ENCODE measurements around the gene DDX42. TPM values are rescaled to one million over a fixed set of nuclear protein-coding genes. Genes with fewer than 3 reads are reported as not detected.

The DDX42 gene
- total RNA-seq, 1 experiment from 2014 or later = 64.8 TPM

GRCh38 chr17:63823659-63824331, 49.8 kb downstream of the DDX42 start:
- no peak for DNase-seq (ENCODE audit: low spot score)

- no peak for DNase-seq (ENCODE audit: low spot score)
These were observed 50.4 kb downstream of the DDX42 start for GRCh38 chr17:63824362-63824761.

GRCh38 chr17:63826468-63827001, 52.6 kb downstream of the DDX42 start:
- DNase-seq (ENCODE audit: low spot score) = no peak

- peak; percentile 94 for DNase-seq (ENCODE audit: low spot score)
These were observed 53.2 kb downstream of the DDX42 start, which contains the start of the genes FTSJ3 and PSMC5 for GRCh38 chr17:63827002-63827800. Gene FTSJ3 (minus strand): TSS chr17:63827663. CDS start chr17:63826902, 761 bp downstream. Gene PSMC5 (plus strand): TSS chr17:63827431. CDS start chr17:63827491, 60 bp downstream.

GRCh38 chr17:63827801-63828221, 53.8 kb downstream of the DDX42 start:
- peak; percentile 10 for DNase-seq (ENCODE audit: low spot score)

GRCh38 chr17:63828936-63829335, 55.0 kb downstream of the DDX42 start:
- DNase-seq (ENCODE audit: low spot score) = no peak

- DNase-seq (ENCODE audit: low spot score) = no peak
These were observed 56.3 kb downstream of the DDX42 start for GRCh38 chr17:63830278-63830677.

- DNase-seq (ENCODE audit: low spot score) = no peak
These were observed 57.0 kb downstream of the DDX42 start for GRCh38 chr17:63830904-63831491.

GRCh38 chr17:63831505-63831904, 57.5 kb downstream of the DDX42 start:
- no peak for DNase-seq (ENCODE audit: low spot score)

GRCh38 chr17:63832014-63832413, 58.0 kb downstream of the DDX42 start:
- DNase-seq (ENCODE audit: low spot score) = no peak

GRCh38 chr17:63832455-63832854, 58.5 kb downstream of the DDX42 start:
- DNase-seq (ENCODE audit: low spot score) = no peak

GRCh38 chr17:63833026-63833740, 59.2 kb downstream of the DDX42 start:
- DNase-seq (ENCODE audit: low spot score) = no peak

- DNase-seq (ENCODE audit: low spot score) = no peak
These were observed 59.9 kb downstream of the DDX42 start for GRCh38 chr17:63833741-63834373.

- peak; percentile 83 for DNase-seq (ENCODE audit: low spot score)
These were observed 60.6 kb downstream of the DDX42 start for GRCh38 chr17:63834431-63835166.

GRCh38 chr17:63835167-63835720, 61.3 kb downstream of the DDX42 start:
- DNase-seq (ENCODE audit: low spot score) = no peak

- no peak for DNase-seq (ENCODE audit: low spot score)
These were observed 62.8 kb downstream of the DDX42 start for GRCh38 chr17:63836811-63837210.

- no peak for DNase-seq (ENCODE audit: low spot score)
These were observed 63.5 kb downstream of the DDX42 start for GRCh38 chr17:63837480-63837879.

GRCh38 chr17:63837962-63838600, 64.1 kb downstream of the DDX42 start:
- DNase-seq (ENCODE audit: low spot score) = no peak

GRCh38 chr17:63838631-63839171, 64.7 kb downstream of the DDX42 start:
- no peak for DNase-seq (ENCODE audit: low spot score)

All from A172 (cell line).